SU-DHL-6 (cell line): ENCODE results near the gene UBE2Q2.

Experiments used
- EZH2phosphoT487 ChIP-seq: fragments of 200-600 bp; sonication (generic), shearing (Covaris generic); conservative IDR thresholded peaks from 2 replicates; pipeline ENCODE4 v1.6.1; 2018; ENCODE audit warnings: mild to moderate bottlenecking, antibody characterized with exemption, low read length, moderate library complexity, mixed read lengths
- TF ChIP-seq, protein P1 (sequence below): fragments of 200-600 bp; sonication (generic); IDR thresholded peaks from one replicate; pipeline ENCODE4 v1.5.1; 2017; ENCODE audit warnings: antibody characterized with exemption, mild to moderate bottlenecking, low read length, moderate library complexity; ENCODE audit not compliant: insufficient read depth, poor library complexity, severe bottlenecking

DNA sequence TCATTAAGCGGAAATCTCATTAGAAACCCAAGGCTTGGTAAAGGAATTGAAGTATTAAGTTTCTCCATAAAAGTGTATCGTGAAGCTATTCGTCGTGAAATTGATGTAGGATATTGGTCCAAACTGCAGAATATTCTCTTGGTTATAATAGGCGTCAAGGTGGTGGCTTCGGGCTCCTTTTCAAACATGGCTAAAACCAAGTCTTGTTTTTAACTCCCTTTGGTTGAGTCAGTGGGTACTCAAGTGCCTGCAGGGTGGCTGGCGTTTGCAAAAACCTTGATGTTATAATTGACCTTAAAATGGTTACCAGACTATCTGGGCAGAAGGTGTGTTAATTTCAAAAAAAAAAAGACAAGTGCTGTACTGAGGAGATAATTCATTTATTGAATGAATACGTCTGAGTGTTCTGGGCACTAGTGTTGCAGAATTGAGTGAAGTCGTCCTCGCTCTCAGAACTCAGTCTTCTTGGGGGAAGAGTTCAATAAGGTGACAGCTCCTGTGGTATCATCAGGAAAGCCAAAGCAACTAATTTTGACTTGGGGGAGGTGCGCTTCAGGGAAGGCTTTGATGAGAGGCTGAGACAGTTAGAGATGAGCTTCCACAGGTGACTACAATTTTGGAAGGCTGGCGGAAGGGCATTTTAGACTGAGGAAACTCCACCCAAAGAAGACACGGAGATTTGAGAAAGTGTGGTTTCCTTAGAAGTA lies 1.5 kb downstream of the UBE2Q2 start:
- TF ChIP-seq, protein P1, sequence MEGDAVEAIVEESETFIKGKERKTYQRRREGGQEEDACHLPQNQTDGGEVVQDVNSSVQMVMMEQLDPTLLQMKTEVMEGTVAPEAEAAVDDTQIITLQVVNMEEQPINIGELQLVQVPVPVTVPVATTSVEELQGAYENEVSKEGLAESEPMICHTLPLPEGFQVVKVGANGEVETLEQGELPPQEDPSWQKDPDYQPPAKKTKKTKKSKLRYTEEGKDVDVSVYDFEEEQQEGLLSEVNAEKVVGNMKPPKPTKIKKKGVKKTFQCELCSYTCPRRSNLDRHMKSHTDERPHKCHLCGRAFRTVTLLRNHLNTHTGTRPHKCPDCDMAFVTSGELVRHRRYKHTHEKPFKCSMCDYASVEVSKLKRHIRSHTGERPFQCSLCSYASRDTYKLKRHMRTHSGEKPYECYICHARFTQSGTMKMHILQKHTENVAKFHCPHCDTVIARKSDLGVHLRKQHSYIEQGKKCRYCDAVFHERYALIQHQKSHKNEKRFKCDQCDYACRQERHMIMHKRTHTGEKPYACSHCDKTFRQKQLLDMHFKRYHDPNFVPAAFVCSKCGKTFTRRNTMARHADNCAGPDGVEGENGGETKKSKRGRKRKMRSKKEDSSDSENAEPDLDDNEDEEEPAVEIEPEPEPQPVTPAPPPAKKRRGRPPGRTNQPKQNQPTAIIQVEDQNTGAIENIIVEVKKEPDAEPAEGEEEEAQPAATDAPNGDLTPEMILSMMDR: no peak
- no peak for TF ChIP-seq EZH2phosphoT487
